ENCODE data around the gene MTHFD1.

- TF ChIP-seq POLR2A (IDR thresholded peaks at IDR 0.05) (no peak), CTCF (IDR thresholded peaks at IDR 0.05) (no peak)
These were observed 40.4 kb upstream of the MTHFD1 start for GRCh38 chr14:64347748-64348147.
